ENCODE results near the gene IGF1R. TPM values are rescaled to one million over a fixed set of nuclear protein-coding genes. Genes with fewer than 3 reads are reported as not detected.

Gene IGF1R
- total and polyA plus RNA-seq, 2 of the 8 experiments (the other 6 are each of a cell fraction or from before 2014, with no cell fraction given), result 32.9 to 109 TPM

GRCh38 chr15:98714922-98715321 is 66.6 kb downstream of the IGF1R start:
- H2BK120ac ChIP-seq (replicated peaks; ENCODE audit: low read depth, low read length), result no peak overlapping the region
- no peak overlapping the region for H3K9ac ChIP-seq (replicated peaks in 1 of 4; ENCODE audit: extremely low read depth in 1 of 4, low read depth in 3 of 4, low read length in 3 of 4)
- H2AK5ac ChIP-seq (ENCODE audit: low read depth, low read length), result peak overlapping the region; percentile 75; the same call in 1 of the 2 replicates
- no peak overlapping the region for H3K4ac ChIP-seq (replicated peaks; ENCODE audit: insufficient read length, low read depth, low read length)
- peaks cover 30 to 50% of the 10 kb centered on the region in 2 experiments for H4K20me1 ChIP-seq (replicated peaks in 1 of 2; ENCODE audit: control insufficient read depth in 1 of 2, insufficient read depth in 2 of 2, low read length in 2 of 2)
- no peak for FAIRE-seq
- no peak overlapping the region for H4K91ac ChIP-seq (replicated peaks; ENCODE audit: insufficient read length, low read length)
- no peak overlapping the region for H2AFZ ChIP-seq (ENCODE audit: low read length)
- H2BK15ac ChIP-seq (ENCODE audit: low read length), result no peak overlapping the region; the same call in 1 of the 2 replicates
- H2BK20ac ChIP-seq (ENCODE audit: low read length), result no peak overlapping the region
- H4K5ac ChIP-seq (ENCODE audit: insufficient read length, low read depth, low read length), result no peak overlapping the region
- H3K4me1 ChIP-seq (replicated peaks in 1 of 4; ENCODE audit: control insufficient read depth in 3 of 4, insufficient read depth in 4 of 4, low read length in 3 of 4), result peaks cover 14 to 43% (median 35%) of the 10 kb centered on the region in 4 experiments
- H3K23ac ChIP-seq (ENCODE audit: insufficient read length), result no peak overlapping the region
- no peak for DNase-seq (ENCODE audit: low read depth in 1 of 2, low spot score in 2 of 2)
- no peak overlapping the region for H3K56ac ChIP-seq (replicated peaks; ENCODE audit: insufficient read length, low read depth, low read length)
- POLR2A ChIA-PET (ENCODE audit: partially characterized antibody), result interaction anchor here (1.4 kb wide), 1 partner anchor 13 kb away, joined by 3 read pairs; no protein-coding TSS in a partner anchor
- no peak overlapping the region for H4K8ac ChIP-seq (ENCODE audit: extremely low read depth, insufficient read depth, low read length)
- H3K27ac ChIP-seq (ENCODE audit: low read depth, low read length), result 0 out of 2 replicates have a peak overlapping the region, but pooled peaks have one; percentile 3
- WGBS, 2 experiments (ENCODE audit: extremely low coverage in 1 of 2, insufficient coverage in 1 of 2, insufficient read length in 1 of 2, insufficient replicate concordance in 2 of 2, low coverage in 1 of 2, low lambda C conversion rate in 2 of 2, missing lambda C conversion rate in 1 of 2), result 89% methylated on average over 7 of the region's 7 CpGs; no CpG with 5 or more reads in 1 of the 2 experiments
- no peak overlapping the region for H3K14ac ChIP-seq (ENCODE audit: insufficient read length)
- H3K23me2 ChIP-seq (ENCODE audit: low read depth, low read length), result peaks cover 2% of the 10 kb centered on the region; the same call in 1 of the 2 replicates
- no peak overlapping the region for H2BK5ac ChIP-seq (ENCODE audit: low read depth, low read length)
- peaks cover 68 to 100% of the 10 kb centered on the region in 2 experiments for H3K79me2 ChIP-seq (ENCODE audit: control insufficient read depth in 1 of 2, insufficient read depth in 2 of 2, low read length in 2 of 2)
- H3K4me2 ChIP-seq (ENCODE audit: insufficient read depth in 1 of 2, low read depth in 2 of 2, low read length in 2 of 2), result no peak overlapping the region
- CTCF ChIA-PET (ENCODE audit: partially characterized antibody), result interaction anchor here (1.1 to 2.4 kb wide), 3 partner anchors 9 to 196 kb away, joined by 3 to 7 read pairs (median 4); no protein-coding TSS in a partner anchor
- H3K9me3 ChIP-seq (ENCODE audit: insufficient read depth in 2 of 2, low read depth in 1 of 2, low read length in 1 of 2), result no peaks in the 10 kb centered on the region
- H2BK12ac ChIP-seq (ENCODE audit: low read depth, low read length), result no peak overlapping the region
- H3K27me3 ChIP-seq (replicated peaks in 1 of 4; ENCODE audit: control insufficient read depth in 3 of 4, extremely low read depth in 1 of 4, insufficient read depth in 3 of 4, low read length in 3 of 4), result no peaks in the 10 kb centered on the region
- peaks cover 23% of the 10 kb centered on the region for H3K79me1 ChIP-seq (ENCODE audit: low read depth, low read length)
- peaks cover 0 to 7% (median 3%) of the 10 kb centered on the region in 4 experiments; a peak in 3 of 8 replicates for H3K36me3 ChIP-seq (ENCODE audit: control insufficient read depth in 2 of 4, insufficient read depth in 4 of 4, low read length in 3 of 4)
- H3K18ac ChIP-seq (ENCODE audit: extremely low read depth, low read length), result no peak overlapping the region
- H3K4me3 ChIP-seq (ENCODE audit: extremely low read depth in 1 of 4, insufficient read depth in 2 of 4, low read depth in 3 of 4, low read length in 4 of 4), result no peak overlapping the region
- TF ChIP-seq POU5F1 (IDR thresholded peaks at IDR 0.05; ENCODE audit: low read depth, low read length) (no peak), CHD1 (IDR thresholded peaks at IDR 0.05; ENCODE audit: low read depth, low read length) (no peak), KDM4A (IDR thresholded peaks at IDR 0.05; ENCODE audit: low read depth, low read length, severe bottlenecking) (no peak), BCL11A (IDR thresholded peaks at IDR 0.05; ENCODE audit: low read depth in 2 of 2, low read length in 2 of 2) (no peak), FOSL1 (IDR thresholded peaks at IDR 0.05; ENCODE audit: insufficient read depth, low read depth, low read length) (no peak), SIX5 (IDR thresholded peaks at IDR 0.05; ENCODE audit: low read depth, low read length) (no peak)
- TF ChIP-seq, protein P1, sequence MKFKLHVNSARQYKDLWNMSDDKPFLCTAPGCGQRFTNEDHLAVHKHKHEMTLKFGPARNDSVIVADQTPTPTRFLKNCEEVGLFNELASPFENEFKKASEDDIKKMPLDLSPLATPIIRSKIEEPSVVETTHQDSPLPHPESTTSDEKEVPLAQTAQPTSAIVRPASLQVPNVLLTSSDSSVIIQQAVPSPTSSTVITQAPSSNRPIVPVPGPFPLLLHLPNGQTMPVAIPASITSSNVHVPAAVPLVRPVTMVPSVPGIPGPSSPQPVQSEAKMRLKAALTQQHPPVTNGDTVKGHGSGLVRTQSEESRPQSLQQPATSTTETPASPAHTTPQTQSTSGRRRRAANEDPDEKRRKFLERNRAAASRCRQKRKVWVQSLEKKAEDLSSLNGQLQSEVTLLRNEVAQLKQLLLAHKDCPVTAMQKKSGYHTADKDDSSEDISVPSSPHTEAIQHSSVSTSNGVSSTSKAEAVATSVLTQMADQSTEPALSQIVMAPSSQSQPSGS (IDR thresholded peaks at IDR 0.05; ENCODE audit: low read length), result no peak
